GM12874 (cell line): ENCODE measurements around the gene FXYD6.

Source experiments
- CTCF ChIP-seq: IDR thresholded peaks from 2 replicates; pipeline ENCODE4 v1.5.1; 2011; ENCODE audit warnings: low read depth, mild to moderate bottlenecking, control low read depth, low read length, moderate library complexity; ENCODE audit not compliant: insufficient read depth

FXYD6 gene

DNA sequence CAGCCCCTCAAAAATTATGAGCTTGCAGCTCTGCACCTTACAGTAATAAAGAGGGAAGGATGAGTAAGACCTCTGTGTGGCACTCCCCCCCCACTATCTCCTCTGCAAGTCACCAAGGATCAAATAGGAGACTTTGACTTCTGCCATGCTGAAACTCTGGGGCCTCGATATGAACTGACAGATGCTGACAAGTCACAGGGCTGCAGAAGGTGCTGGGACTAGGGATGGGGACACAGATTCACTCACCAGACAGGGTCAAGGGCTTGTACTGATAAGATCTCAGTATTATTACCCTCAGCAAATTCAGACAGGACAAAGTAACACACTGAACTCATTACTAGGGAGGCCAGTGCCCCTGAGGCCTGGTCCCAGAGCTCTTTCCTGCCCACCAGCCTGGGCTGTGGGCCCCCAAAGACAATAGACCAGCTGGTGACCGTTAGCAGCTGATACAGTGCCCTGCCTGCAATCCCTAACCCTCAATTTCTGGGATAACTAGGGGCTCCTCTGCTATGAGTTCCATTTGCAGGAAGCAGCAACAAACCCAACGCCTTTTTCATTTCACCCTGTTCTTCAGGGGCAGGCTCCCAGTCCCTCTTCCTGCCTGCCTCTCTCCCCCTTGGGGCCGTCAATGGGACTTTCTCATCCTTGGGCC lies 32.6 kb upstream of the FXYD6 start:
- no peak for TF ChIP-seq CTCF

DNA sequence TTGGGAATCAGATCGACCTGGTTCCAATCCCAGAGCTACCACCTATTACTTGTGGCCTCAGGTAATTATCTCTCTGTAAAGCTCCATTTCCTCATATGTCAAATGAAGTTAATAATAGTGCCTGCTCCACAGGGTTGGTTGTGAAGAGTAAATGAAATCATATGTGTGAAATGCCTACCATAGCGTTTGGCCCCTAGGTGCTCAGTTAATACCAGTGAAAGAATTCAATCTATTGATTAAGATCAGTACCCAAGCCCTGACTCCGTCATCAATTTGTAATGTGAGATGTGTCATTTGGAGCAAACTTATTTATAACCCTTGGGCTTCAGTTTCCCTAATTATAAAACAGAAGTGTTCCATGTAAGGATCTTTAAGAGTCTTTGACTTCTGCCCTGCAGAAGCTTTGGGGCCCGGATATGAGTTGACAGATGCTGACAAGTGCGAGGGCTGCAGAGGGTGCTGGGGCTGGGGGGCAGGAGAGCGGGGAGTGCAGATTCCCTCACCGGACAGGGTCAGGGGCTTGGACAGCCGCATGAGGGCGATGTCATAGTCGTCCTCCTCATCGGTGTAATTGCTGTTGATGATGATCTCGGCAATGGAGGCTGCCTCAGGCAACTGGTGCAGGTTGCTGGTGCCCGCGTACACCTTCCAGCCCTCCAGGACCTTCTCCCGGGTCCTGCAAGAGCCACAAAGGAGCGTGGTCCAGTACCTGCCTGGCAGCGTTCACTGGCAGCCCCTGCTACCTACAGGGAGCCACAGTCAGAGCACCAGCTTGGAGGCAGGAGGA lies 31.8 kb upstream of the FXYD6 start:
- no peak for TF ChIP-seq CTCF

- TF ChIP-seq CTCF: no peak
These were observed 31.0 kb upstream of the FXYD6 start for GRCh38 chr11:117907276-117908108.

DNA sequence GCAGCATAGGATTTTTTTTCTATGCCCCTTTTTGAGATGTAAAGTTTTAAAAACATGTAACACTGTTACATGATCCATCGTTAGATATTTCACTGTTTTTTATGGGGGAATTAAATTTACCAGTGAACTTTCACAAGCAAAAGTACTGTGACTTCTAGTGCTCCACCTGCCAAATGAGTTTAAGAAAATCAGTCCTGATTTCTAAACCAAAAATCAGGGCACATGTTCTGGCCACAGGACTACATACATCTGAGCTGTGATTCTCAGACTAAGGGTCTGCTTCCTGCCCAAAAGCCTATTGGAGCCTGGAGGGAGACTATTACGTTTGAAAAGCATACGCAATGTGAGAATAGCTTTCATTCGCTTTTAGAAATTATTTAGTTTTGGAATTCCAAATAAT lies 30.3 kb upstream of the FXYD6 start:
- no peak for TF ChIP-seq CTCF

- no peak for TF ChIP-seq CTCF
These were observed 29.7 kb upstream of the FXYD6 start for GRCh38 chr11:117906126-117906525.

GRCh38 chr11:117905524-117905923 lies 29.1 kb upstream of the FXYD6 start:
- TF ChIP-seq CTCF: no peak
